Activated B cell treated with CpG ODN at 0.5 μM for 24 hours (primary cell): ENCODE data around the gene ENDOD1. TPM values are rescaled to one million over a fixed set of nuclear protein-coding genes. Genes with fewer than 3 reads are reported as not detected.

Experiments
- ATAC-seq: fragments of 200-7000 bp; cut with Tn5 transposase; one replicate; pipeline ENCODE4 v1.10.0; 2021; ENCODE audit warnings: low read depth, mild to moderate bottlenecking, moderate library complexity
- CTCF ChIA-PET: fragments of 350-600 bp; sonication (Branson Sonifier 250); formaldehyde crosslinking; loops from one replicate; lab custom pipeline; 2021; ENCODE audit warnings: antibody characterized with exemption; lab: Charles Lee
- POLR2A ChIA-PET: fragments of 350-600 bp; sonication (Branson Sonifier 250); formaldehyde crosslinking; loops from one replicate; lab custom pipeline; 2021; ENCODE audit warnings: antibody characterized with exemption; lab: Charles Lee
- DNase-seq: peaks from one replicate; pipeline ENCODE4 v3.0.0; 2022
- H3K27ac Mint-ChIP-seq: one replicate; pipeline ENCODE4 v1.8.0; 2020; ENCODE audit warnings: mixed read lengths
- H3K27me3 Mint-ChIP-seq: one replicate; pipeline ENCODE4 v1.8.0; 2021; ENCODE audit warnings: mixed read lengths
- H3K36me3 Mint-ChIP-seq: one replicate; pipeline ENCODE4 v1.8.0; 2021; ENCODE audit warnings: low read depth, mixed read lengths
- H3K4me1 Mint-ChIP-seq: one replicate; pipeline ENCODE4 v1.8.0; 2021; ENCODE audit warnings: mixed read lengths
- H3K4me3 Mint-ChIP-seq: one replicate; pipeline ENCODE4 v1.8.0; 2020; ENCODE audit warnings: mild to moderate bottlenecking, mixed read lengths
- H3K9me3 Mint-ChIP-seq: one replicate; pipeline ENCODE4 v1.8.0; 2020; ENCODE audit warnings: mixed read lengths
- CTCF ChIP-seq: fragments of 200-600 bp; IDR thresholded peaks from one replicate; pipeline ENCODE4 v1.8.0; 2022; ENCODE audit warnings: antibody characterized with exemption, mild to moderate bottlenecking
- intact Hi-C: fragments of 100-400 bp; cut with micrococcal nuclease; formaldehyde crosslinking; loops from one replicate; pipeline ENCODE4 v1.15.1; 2024
- total RNA-seq: library from RNA; stranded (reverse); gene quantifications from 2 replicates; pipeline ENCODE4 v1.2.3, GENCODE V29; 2022

ENDOD1 gene
- total RNA-seq, 1 donor from 2014 or later: 9.8 TPM

- H3K36me3 Mint-ChIP-seq: no peaks in the 10 kb centered on the region
- POLR2A ChIA-PET: interaction anchor here (1.3 kb wide), 1 partner anchor 9 kb away, joined by 4 read pairs; the partner anchor contains the start of gene SRSF8
- intact Hi-C loops: no loop called here
- peaks cover 7% of the 10 kb centered on the region for H3K27me3 Mint-ChIP-seq
- CTCF ChIA-PET: interaction anchor here (0.7 kb wide), 1 partner anchor 11 kb away, joined by 3 read pairs; no protein-coding TSS in a partner anchor
- no peak overlapping the region for H3K4me3 Mint-ChIP-seq
- H3K4me1 Mint-ChIP-seq: peaks cover 11% of the 10 kb centered on the region
- no peak for TF ChIP-seq CTCF
- no peaks in the 10 kb centered on the region for H3K9me3 Mint-ChIP-seq
- no peak overlapping the region for H3K27ac Mint-ChIP-seq
- DNase-seq (no peak), ATAC-seq (no peak)
Observed at GRCh38 chr11:95057959-95058358, 31.7 kb upstream of the ENDOD1 start.

- POLR2A ChIA-PET: no interaction called here
- Mint-ChIP-seq H3K4me1 (peaks cover 11% of the 10 kb centered on the region), H3K27ac (no peak overlapping the region), H3K4me3 (no peak overlapping the region), H3K9me3 (no peaks in the 10 kb centered on the region), H3K36me3 (no peaks in the 10 kb centered on the region), H3K27me3 (peaks cover 1% of the 10 kb centered on the region)
- CTCF ChIA-PET: interaction anchor here (0.7 kb wide), 1 partner anchor 11 kb away, joined by 3 read pairs; no protein-coding TSS in a partner anchor
- intact Hi-C loops: no loop called here
- no peak for TF ChIP-seq CTCF
- no peak for ATAC-seq
- no peak for DNase-seq
Observed at GRCh38 chr11:95058621-95059020, 31.0 kb upstream of the ENDOD1 start.

GRCh38 chr11:95059046-95059445 is 30.6 kb upstream of the ENDOD1 start:
- no peaks in the 10 kb centered on the region for H3K27me3 Mint-ChIP-seq
- no peaks in the 10 kb centered on the region for H3K36me3 Mint-ChIP-seq
- H3K9me3 Mint-ChIP-seq: no peaks in the 10 kb centered on the region
- H3K4me1 Mint-ChIP-seq: peaks cover 11% of the 10 kb centered on the region
- ATAC-seq (no peak), DNase-seq (no peak)
- TF ChIP-seq CTCF: no peak
- ChIA-PET POLR2A (no interaction called here), CTCF (no interaction called here)
- H3K27ac Mint-ChIP-seq: no peak overlapping the region
- intact Hi-C loops: no loop called here
- no peak overlapping the region for H3K4me3 Mint-ChIP-seq

GRCh38 chr11:95065336-95065735 is 24.3 kb upstream of the ENDOD1 start:
- Mint-ChIP-seq H3K27me3 (no peaks in the 10 kb centered on the region), H3K4me3 (no peak overlapping the region)
- intact Hi-C loops: loop anchor here (5.0 to 10.0 kb wide), 4 partner anchors 42 to 1327 kb away; partner anchors contain the start of genes JRKL and MTMR2

GRCh38 chr11:95066716-95067038 is 23.0 kb upstream of the ENDOD1 start, which contains the start of gene SRSF8:
Gene SRSF8 (plus strand): TSS chr11:95066919. CDS start chr11:95067227, 308 bp downstream.
- intact Hi-C loops: loop anchor here (1.0 to 10.0 kb wide), 8 partner anchors 41 to 1326 kb away; partner anchors contain the start of genes CWC15, FUT4, JRKL and KDM4D
- POLR2A ChIA-PET: interaction anchor here (0.6 to 4.9 kb wide), 24 partner anchors 9 to 1325 kb away, joined by 3 to 89 read pairs (median 7); partner anchors contain the start of genes C11orf54, CEP57, CWC15 and ENDOD1

More at GRCh38 chr11:95065336-95065735, 24.3 kb upstream of the ENDOD1 start:
- DNase-seq (no peak), ATAC-seq (no peak)
- CTCF ChIA-PET: no interaction called here
- Mint-ChIP-seq H3K36me3 (peaks cover 11% of the 10 kb centered on the region), H3K4me1 (peaks cover 20% of the 10 kb centered on the region), H3K27ac (no peak overlapping the region), H3K9me3 (no peaks in the 10 kb centered on the region)
- TF ChIP-seq CTCF: no peak
- POLR2A ChIA-PET: interaction anchor here (1.4 kb wide), 1 partner anchor 24 kb away, joined by 4 read pairs; the partner anchor contains the start of gene ENDOD1

More at GRCh38 chr11:95066716-95067038, 23.0 kb upstream of the ENDOD1 start, which contains the start of gene SRSF8:
- Mint-ChIP-seq H3K4me3 (peak within 1 kb of the TSS; percentile 93), H3K9me3 (no peaks in the 10 kb centered on the region), H3K27me3 (no peaks in the 10 kb centered on the region), H3K36me3 (peaks cover 21% of the 10 kb centered on the region), H3K4me1 (peaks cover 28% of the 10 kb centered on the region), H3K27ac (peak within 1 kb of the TSS; percentile 99)
- CTCF ChIA-PET: interaction anchor here (1.0 to 9.4 kb wide), 7 partner anchors 10 to 773 kb away, joined by 3 to 138 read pairs (median 6); partner anchors contain the start of genes CWC15, ENDOD1 and KDM4D
- DNase-seq (no peak), ATAC-seq (peak; percentile 35)
- no peak for TF ChIP-seq CTCF
